Measurements from ENCODE around the gene CLDN6. TPM values are rescaled to one million over a fixed set of nuclear protein-coding genes. Genes with fewer than 3 reads are reported as not detected.

CLDN6 gene
- total RNA-seq, 1 donor from 2014 or later: 33.0 TPM

DNA sequence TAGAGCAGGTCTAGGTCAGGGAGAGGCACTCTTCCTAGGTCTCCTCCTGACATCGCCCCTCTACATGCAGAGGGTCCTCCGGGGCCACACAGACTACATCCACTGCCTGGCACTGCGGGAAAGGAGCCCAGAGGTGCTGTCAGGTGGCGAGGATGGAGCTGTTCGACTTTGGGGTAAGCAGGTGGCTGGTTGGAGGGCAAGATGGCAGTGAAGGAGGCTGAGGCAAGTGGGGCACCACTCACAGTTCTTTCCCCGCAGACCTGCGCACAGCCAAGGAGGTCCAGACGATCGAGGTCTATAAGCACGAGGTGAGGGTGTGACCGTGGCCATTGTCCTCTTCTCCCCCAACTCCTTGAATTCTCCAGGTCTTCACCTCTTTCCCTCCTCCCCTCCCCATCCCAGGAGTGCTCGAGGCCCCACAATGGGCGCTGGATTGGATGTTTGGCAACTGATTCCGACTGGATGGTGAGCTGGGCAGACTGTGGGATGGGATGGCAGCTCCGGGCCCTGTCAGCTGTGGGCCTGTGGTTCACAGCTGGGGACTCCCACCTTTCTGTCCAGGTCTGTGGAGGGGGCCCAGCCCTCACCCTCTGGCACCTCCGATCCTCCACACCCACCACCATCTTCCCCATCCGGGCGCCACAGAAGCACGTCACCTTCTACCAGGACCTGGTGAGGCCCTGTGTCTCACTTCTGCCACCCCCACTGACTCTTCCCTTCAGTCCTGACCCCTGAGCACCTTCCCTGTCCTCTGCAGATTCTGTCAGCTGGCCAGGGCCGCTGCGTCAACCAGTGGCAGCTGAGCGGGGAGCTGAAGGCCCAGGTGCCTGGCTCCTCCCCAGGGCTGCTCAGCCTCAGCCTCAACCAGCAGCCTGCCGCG is 8.9 kb upstream of the CLDN6 start:
- DNase-seq (ENCODE audit: low spot score): no peak
- Mint-ChIP-seq H3K36me3 (ENCODE audit: low read depth, unreplicated experiment) (peaks cover 6% of the 10 kb centered on the region), H3K4me3 (ENCODE audit: unreplicated experiment) (peak overlapping the region; percentile 51), H3K27me3 (ENCODE audit: unreplicated experiment) (peaks cover 17% of the 10 kb centered on the region), H3K9me3 (ENCODE audit: unreplicated experiment) (no peaks in the 10 kb centered on the region), H3K27ac (ENCODE audit: unreplicated experiment) (no peak overlapping the region), H3K4me1 (ENCODE audit: unreplicated experiment) (peaks cover 17% of the 10 kb centered on the region)
- TF ChIP-seq, protein P1, sequence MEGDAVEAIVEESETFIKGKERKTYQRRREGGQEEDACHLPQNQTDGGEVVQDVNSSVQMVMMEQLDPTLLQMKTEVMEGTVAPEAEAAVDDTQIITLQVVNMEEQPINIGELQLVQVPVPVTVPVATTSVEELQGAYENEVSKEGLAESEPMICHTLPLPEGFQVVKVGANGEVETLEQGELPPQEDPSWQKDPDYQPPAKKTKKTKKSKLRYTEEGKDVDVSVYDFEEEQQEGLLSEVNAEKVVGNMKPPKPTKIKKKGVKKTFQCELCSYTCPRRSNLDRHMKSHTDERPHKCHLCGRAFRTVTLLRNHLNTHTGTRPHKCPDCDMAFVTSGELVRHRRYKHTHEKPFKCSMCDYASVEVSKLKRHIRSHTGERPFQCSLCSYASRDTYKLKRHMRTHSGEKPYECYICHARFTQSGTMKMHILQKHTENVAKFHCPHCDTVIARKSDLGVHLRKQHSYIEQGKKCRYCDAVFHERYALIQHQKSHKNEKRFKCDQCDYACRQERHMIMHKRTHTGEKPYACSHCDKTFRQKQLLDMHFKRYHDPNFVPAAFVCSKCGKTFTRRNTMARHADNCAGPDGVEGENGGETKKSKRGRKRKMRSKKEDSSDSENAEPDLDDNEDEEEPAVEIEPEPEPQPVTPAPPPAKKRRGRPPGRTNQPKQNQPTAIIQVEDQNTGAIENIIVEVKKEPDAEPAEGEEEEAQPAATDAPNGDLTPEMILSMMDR (IDR thresholded peaks at IDR 0.05; ENCODE audit: unreplicated experiment): no peak

DNA sequence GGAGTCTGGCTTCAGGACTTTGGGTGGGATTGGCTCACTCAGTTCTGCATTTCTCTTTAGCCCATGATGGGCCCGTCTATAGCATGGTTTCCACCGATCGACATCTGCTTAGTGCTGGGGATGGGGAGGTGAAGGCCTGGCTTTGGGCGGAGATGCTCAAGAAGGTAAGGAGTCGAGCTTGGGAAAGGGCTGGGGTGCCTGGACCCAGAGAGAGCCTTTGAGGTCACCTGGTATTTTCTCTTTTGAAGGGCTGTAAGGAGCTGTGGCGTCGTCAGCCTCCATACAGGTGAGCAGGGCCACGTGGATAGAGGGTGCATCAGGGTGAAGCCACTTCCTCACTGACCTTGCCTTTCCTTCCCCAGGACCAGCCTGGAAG is 8.0 kb upstream of the CLDN6 start:
- Mint-ChIP-seq H3K4me1 (ENCODE audit: unreplicated experiment) (peaks cover 22% of the 10 kb centered on the region), H3K4me3 (ENCODE audit: unreplicated experiment) (no peak overlapping the region), H3K27ac (ENCODE audit: unreplicated experiment) (no peak overlapping the region), H3K9me3 (ENCODE audit: unreplicated experiment) (no peaks in the 10 kb centered on the region), H3K36me3 (ENCODE audit: low read depth, unreplicated experiment) (peaks cover 6% of the 10 kb centered on the region), H3K27me3 (ENCODE audit: unreplicated experiment) (peaks cover 23% of the 10 kb centered on the region)
- no peak for DNase-seq (ENCODE audit: low spot score)
- TF ChIP-seq, protein P1 (IDR thresholded peaks at IDR 0.05; ENCODE audit: unreplicated experiment): no peak

DNA sequence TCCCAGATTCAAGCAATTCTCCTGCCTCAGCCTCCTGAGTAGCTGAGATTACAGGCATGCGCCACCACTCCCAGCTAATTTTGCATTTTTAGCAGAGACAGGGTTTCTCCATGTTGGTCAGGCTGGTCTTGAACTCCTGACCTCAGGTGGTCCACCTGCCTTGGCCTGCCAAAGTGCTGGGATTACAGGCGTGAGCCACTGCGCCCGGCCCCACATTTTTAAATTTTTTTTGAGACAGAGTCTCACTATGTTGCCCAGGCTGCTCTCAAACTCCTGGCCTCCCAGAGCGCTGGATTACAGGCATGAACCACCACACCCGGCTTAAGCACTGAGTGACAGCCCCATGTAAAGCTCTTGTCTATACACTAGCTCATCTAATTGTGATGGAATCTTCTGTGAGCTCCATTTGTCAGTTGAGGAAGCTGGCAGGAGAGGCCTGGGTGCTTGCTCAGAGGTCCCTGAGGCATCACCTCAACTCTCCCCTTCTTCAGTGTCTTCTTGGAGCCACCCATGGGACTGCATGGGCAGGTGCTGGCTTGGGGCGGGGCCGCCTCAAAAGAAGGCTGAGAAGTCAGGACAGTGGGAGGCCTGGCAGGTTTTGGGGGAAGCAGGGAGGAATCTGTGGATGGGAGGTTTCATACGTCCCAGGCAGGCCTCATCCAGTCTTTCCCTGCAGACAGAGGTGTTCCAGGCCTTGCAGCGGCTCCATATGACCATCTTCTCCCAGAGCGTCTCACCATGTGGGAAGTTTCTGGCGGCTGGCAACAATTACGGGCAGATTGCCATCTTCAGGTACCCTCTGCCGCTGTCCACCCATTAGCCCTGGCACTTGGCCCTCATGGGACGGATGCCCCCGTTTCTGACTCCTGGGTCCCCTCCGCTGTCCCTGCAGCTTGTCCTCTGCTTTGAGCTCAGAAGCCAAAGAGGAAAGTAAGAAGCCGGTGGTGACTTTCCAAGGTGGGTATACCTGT is 7.3 kb upstream of the CLDN6 start:
- Mint-ChIP-seq H3K9me3 (ENCODE audit: unreplicated experiment) (no peaks in the 10 kb centered on the region), H3K4me1 (ENCODE audit: unreplicated experiment) (peaks cover 22% of the 10 kb centered on the region)
- TF ChIP-seq, protein P1 (IDR thresholded peaks at IDR 0.05; ENCODE audit: unreplicated experiment): no peak

DNA sequence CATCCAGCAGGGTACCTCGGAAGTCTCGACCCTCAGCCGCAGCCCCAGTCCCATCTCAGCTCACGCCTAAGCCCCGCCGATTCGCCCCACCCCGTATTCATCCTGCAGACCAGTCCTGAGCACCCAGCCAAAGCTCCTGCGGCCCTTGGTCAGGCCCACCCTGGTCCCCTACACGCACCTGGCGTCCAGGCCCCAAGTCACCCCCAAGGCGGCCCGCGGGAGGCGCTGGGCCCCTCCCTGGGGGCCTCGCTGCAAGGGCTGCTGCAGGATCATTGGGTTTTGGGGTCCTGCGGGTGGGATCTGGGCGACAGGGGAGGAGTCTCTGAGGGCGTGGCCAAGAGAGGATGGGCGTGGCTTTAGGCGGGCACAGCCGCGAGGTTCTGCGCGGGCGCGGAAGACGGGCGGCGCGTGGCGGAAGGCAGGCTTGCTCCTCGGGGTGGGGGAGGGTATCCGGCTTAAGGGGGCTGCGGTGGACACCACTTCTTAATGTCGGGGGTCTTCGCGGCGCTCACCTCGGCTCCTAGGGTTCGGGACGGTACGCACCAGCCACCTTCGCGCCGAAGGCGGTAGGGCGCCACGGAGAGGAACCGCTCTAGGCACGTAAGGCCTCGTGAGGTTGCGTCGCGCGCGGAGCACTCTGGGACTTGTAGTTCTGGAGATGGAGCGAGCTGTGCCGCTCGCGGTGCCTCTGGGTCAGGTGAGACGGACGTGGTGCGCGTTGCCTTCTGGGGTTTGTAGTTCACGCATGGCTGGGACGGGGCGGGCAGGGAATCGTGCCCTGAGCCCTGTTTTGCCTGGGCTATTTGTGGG is 5.9 kb upstream of the CLDN6 start, which contains the start of the genes HCFC1R1 and THOC6:
Gene HCFC1R1 (minus strand): TSS at position 274 of the 810 bp plus-strand sequence. CDS start 1 bp downstream, at position 273.
Gene THOC6 (plus strand): TSS at position 367 of the 810 bp plus-strand sequence. CDS start 292 bp downstream, at position 659.
- DNase-seq (ENCODE audit: low spot score): peak; percentile 92
- H3K4me3 Mint-ChIP-seq (ENCODE audit: unreplicated experiment): peak within 1 kb of the TSS; percentile 91
- H3K36me3 Mint-ChIP-seq (ENCODE audit: low read depth, unreplicated experiment): peaks cover 6% of the 10 kb centered on the region
- TF ChIP-seq, protein P1 (IDR thresholded peaks at IDR 0.05; ENCODE audit: unreplicated experiment): no peak
- peaks cover 23% of the 10 kb centered on the region for H3K27me3 Mint-ChIP-seq (ENCODE audit: unreplicated experiment)
- H3K4me1 Mint-ChIP-seq (ENCODE audit: unreplicated experiment): peaks cover 24% of the 10 kb centered on the region
- H3K27ac Mint-ChIP-seq (ENCODE audit: unreplicated experiment): peak within 1 kb of the TSS; percentile 88
- no peaks in the 10 kb centered on the region for H3K9me3 Mint-ChIP-seq (ENCODE audit: unreplicated experiment)

More for the DNA sequence above, 7.3 kb upstream of the CLDN6 start:
- DNase-seq (ENCODE audit: low spot score): no peak
- Mint-ChIP-seq H3K4me3 (ENCODE audit: unreplicated experiment) (peak overlapping the region; percentile 15), H3K27ac (ENCODE audit: unreplicated experiment) (no peak overlapping the region), H3K27me3 (ENCODE audit: unreplicated experiment) (peaks cover 22% of the 10 kb centered on the region), H3K36me3 (ENCODE audit: low read depth, unreplicated experiment) (peaks cover 6% of the 10 kb centered on the region)
